ENCODE data around the gene MLIP.
A peak's percentile ranks its signal among the peaks of the same experiment; 100 is the strongest.

Gene MLIP

DNA sequence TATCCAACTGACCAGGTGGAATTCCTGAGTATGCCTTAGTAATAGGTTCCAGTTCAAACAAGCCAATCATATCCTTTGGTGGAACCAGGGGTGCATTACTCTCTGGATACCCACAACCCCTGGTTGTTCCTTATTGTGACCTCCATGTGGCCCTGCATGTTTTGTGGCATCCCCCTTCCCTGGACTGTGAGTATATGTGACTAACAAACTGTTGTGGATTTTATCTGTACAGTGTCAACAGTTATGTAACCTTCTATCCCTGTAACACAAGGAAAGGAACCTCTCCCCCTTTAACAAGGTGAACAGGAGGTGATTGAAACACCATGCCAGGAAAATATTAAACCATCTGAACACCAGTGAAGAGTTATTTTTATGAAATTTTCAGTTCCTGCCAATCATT lies 46.2 kb downstream of the MLIP start:
- TF ChIP-seq, protein P1, sequence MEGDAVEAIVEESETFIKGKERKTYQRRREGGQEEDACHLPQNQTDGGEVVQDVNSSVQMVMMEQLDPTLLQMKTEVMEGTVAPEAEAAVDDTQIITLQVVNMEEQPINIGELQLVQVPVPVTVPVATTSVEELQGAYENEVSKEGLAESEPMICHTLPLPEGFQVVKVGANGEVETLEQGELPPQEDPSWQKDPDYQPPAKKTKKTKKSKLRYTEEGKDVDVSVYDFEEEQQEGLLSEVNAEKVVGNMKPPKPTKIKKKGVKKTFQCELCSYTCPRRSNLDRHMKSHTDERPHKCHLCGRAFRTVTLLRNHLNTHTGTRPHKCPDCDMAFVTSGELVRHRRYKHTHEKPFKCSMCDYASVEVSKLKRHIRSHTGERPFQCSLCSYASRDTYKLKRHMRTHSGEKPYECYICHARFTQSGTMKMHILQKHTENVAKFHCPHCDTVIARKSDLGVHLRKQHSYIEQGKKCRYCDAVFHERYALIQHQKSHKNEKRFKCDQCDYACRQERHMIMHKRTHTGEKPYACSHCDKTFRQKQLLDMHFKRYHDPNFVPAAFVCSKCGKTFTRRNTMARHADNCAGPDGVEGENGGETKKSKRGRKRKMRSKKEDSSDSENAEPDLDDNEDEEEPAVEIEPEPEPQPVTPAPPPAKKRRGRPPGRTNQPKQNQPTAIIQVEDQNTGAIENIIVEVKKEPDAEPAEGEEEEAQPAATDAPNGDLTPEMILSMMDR (IDR thresholded peaks at IDR 0.05; ENCODE audit: low read length, missing control alignments), result no peak
- H3K4me3 ChIP-seq (replicated peaks; ENCODE audit: low read depth, low read length), result no peak overlapping the region
- DNase-seq (ENCODE audit: low read depth), result no peak

DNA sequence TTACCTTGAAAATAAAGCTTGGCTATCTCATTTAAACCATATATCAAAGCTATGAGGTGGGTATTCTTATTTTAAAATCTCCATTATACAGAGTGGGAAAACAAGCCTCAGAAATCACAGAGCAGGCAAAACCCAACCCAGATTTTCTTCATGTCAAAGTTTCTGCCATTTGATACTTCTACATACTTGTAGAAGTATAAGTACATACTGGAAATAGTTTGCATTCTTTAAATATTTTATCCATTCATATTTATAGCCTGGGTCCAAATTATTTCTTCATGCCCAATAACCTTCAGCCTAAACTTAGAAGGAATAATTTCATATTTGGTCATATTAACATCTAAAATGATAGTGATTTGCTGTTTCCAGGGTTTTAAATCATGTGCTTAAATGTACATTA lies 61.8 kb downstream of the MLIP start:
- peak; percentile 29 for DNase-seq (ENCODE audit: low read depth)
- H3K4me3 ChIP-seq (replicated peaks; ENCODE audit: low read depth, low read length), result no peak overlapping the region
- TF ChIP-seq, protein P1 (IDR thresholded peaks at IDR 0.05; ENCODE audit: low read length, missing control alignments), result no peak

DNA sequence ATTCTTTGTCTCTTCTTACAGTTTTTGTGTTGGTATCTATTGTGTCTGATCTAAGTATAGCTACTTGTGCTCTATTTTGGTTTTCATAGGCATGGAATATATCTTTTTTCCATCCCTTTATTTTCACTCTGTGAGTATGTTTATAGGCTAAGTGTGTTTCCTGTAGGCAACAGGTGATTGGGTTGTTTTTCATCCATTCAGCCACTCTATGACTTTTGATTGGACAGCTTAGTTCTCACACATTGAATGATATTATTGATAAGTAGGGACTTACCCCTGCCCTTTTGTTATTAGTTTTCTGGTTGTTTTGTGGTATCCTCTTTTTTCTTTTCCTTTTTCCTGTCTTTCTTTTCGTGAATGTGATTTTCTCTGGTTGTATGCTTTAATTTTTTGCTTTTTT lies 67.9 kb downstream of the MLIP start:
- TF ChIP-seq, protein P1 (IDR thresholded peaks at IDR 0.05; ENCODE audit: low read length, missing control alignments), result no peak
- DNase-seq (ENCODE audit: low read depth), result no peak
- no peak overlapping the region for H3K4me3 ChIP-seq (replicated peaks; ENCODE audit: low read depth, low read length)

DNA sequence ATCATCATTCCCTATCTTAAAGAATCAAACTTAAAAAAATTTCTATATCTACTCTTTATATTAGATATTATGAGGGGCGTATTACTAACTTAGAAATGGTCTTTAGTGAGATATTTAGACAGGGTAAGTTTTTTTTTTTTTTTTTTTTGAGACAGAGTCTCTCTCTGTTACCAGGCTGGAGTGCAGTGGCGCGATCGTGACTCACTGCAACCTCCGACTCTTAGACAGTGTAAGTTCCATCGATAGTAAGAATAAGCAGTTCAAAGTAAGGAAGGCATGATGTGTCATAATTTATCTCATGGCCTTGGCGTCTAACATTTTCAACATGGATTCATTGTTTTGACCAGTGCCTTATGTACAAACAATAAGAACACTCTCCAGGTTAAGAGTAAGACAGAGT lies 72.4 kb downstream of the MLIP start:
- no peak for DNase-seq (ENCODE audit: low read depth)
- TF ChIP-seq, protein P1 (IDR thresholded peaks at IDR 0.05; ENCODE audit: low read length, missing control alignments), result no peak
- no peak overlapping the region for H3K4me3 ChIP-seq (replicated peaks; ENCODE audit: low read depth, low read length)

DNA sequence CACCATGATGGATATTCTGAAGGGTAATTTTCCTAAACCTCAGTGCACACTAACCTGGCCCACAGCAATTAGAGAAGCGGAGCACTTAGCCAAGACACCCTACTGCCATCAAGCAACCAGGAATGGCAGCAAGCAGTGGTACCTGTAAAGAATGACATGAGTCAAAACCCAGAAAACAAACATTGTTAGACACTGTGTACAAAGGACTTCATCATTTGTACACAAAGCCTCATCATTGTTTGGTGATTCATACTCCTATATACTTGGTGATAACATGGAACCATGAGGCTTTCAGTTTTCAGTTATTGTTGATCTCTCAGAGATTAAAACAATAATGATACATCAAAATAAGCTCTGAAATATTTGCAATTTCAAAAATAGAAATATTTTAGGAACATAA lies 74.6 kb downstream of the MLIP start:
- TF ChIP-seq, protein P1 (IDR thresholded peaks at IDR 0.05; ENCODE audit: low read length, missing control alignments), result no peak
- H3K4me3 ChIP-seq (replicated peaks; ENCODE audit: low read depth, low read length), result no peak overlapping the region
- no peak for DNase-seq (ENCODE audit: low read depth)

DNA sequence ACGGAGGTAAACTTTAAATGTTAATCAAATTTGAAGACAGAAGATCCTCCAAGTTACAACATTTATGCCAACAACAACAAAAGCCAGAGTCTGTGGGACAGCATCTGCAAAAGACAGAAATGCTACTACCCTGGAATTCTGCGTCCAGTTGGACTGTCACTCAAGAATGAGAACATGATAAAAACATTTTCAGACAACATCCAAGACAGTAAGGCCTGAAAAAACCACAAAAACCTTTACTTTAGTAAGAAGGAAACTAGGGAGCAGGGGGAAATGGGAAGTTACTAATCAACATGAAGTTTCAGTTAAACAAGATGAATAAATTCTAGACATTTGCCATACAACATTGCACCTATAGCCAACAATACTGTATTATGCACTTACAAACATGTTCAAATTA lies 77.6 kb downstream of the MLIP start:
- no peak overlapping the region for H3K4me3 ChIP-seq (replicated peaks; ENCODE audit: low read depth, low read length)
- peak; percentile 3 for DNase-seq (ENCODE audit: low read depth)
- TF ChIP-seq, protein P1 (IDR thresholded peaks at IDR 0.05; ENCODE audit: low read length, missing control alignments), result no peak

DNA sequence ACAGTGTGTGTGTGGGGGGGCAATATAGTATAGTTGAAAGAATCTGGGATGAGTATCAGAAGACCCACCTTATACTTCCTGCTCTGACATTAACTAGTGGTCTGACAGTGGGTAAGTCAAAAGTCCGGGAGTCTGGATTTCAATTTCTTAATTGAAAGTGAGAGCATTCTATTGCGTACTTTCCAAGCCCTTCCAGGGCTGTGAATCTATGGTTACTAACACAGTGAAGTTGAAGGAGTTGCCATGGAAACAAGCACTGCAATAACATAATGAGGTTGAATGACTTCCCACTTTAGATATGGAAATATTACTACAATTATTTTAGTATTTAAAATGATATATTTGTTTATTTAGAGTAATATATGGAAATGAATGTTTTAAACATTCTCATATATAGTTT lies 80.2 kb downstream of the MLIP start:
- DNase-seq (ENCODE audit: low read depth), result peak; percentile 77
- TF ChIP-seq, protein P1 (IDR thresholded peaks at IDR 0.05; ENCODE audit: low read length, missing control alignments), result no peak
- H3K4me3 ChIP-seq (replicated peaks; ENCODE audit: low read depth, low read length), result no peak overlapping the region
